Measurements from ENCODE around the gene TMEM151B. TPM values are rescaled to one million over a fixed set of nuclear protein-coding genes. Genes with fewer than 3 reads are reported as not detected.

Gene TMEM151B
- total and polyA plus RNA-seq, 2 of the 13 experiments (the other 11 are each of a cell fraction or from before 2014, with no cell fraction given): not detected

- TF ChIP-seq GMEB1 (CRISPR knock-in tag; IDR thresholded peaks at IDR 0.05; ENCODE audit: borderline replicate concordance) (no peak), ZNF367 (CRISPR knock-in tag; IDR thresholded peaks at IDR 0.05; ENCODE audit: borderline replicate concordance) (no peak), PBX2 (CRISPR knock-in tag; IDR thresholded peaks at IDR 0.05) (0 out of 2 replicates have a peak, but pooled peaks have one; percentile 28), ZNF564 (CRISPR knock-in tag; IDR thresholded peaks at IDR 0.05) (no peak), MEIS2 (CRISPR knock-in tag; IDR thresholded peaks at IDR 0.05) (no peak), ZSCAN22 (CRISPR knock-in tag; IDR thresholded peaks at IDR 0.05) (no peak), MEIS1 (CRISPR knock-in tag; IDR thresholded peaks at IDR 0.05; ENCODE audit: borderline replicate concordance) (0 out of 2 replicates have a peak, but pooled peaks have one; percentile 74), ZNF124 (CRISPR knock-in tag; IDR thresholded peaks at IDR 0.05) (0 out of 2 replicates have a peak, but pooled peaks have one; percentile 49), ZNF333 (CRISPR knock-in tag; IDR thresholded peaks at IDR 0.05; ENCODE audit: borderline replicate concordance) (no peak), ZNF350 (CRISPR knock-in tag; IDR thresholded peaks at IDR 0.05; ENCODE audit: borderline replicate concordance, low read depth) (peak; percentile 74), ZNF629 (CRISPR knock-in tag; conservative IDR thresholded peaks at IDR 0.05) (no peak), ZBTB8A (CRISPR knock-in tag; IDR thresholded peaks at IDR 0.05; ENCODE audit: borderline replicate concordance, low read depth) (no peak), SSRP1 (CRISPR knock-in tag; IDR thresholded peaks at IDR 0.05) (peak; percentile 80; the same call in 1 of the 2 replicates), TOPORS (CRISPR knock-in tag; IDR thresholded peaks at IDR 0.05) (no peak), ZNF335 (CRISPR knock-in tag; IDR thresholded peaks at IDR 0.05) (peak; percentile 72; the same call in 1 of the 2 replicates), RFX1 (IDR thresholded peaks at IDR 0.05) (no peak), HDAC2 (CRISPR knock-in tag; IDR thresholded peaks at IDR 0.05) (peak; percentile 62; the same call in 1 of the 2 replicates), PRDM4 (CRISPR knock-in tag; IDR thresholded peaks at IDR 0.05; ENCODE audit: borderline replicate concordance) (no peak), SALL1 (CRISPR knock-in tag; IDR thresholded peaks at IDR 0.05) (peak; percentile 56; the same call in 1 of the 2 replicates), BHLHE40 (IDR thresholded peaks at IDR 0.05; ENCODE audit: low read length) (peak; percentile 66)
- TF ChIP-seq, protein P1, sequence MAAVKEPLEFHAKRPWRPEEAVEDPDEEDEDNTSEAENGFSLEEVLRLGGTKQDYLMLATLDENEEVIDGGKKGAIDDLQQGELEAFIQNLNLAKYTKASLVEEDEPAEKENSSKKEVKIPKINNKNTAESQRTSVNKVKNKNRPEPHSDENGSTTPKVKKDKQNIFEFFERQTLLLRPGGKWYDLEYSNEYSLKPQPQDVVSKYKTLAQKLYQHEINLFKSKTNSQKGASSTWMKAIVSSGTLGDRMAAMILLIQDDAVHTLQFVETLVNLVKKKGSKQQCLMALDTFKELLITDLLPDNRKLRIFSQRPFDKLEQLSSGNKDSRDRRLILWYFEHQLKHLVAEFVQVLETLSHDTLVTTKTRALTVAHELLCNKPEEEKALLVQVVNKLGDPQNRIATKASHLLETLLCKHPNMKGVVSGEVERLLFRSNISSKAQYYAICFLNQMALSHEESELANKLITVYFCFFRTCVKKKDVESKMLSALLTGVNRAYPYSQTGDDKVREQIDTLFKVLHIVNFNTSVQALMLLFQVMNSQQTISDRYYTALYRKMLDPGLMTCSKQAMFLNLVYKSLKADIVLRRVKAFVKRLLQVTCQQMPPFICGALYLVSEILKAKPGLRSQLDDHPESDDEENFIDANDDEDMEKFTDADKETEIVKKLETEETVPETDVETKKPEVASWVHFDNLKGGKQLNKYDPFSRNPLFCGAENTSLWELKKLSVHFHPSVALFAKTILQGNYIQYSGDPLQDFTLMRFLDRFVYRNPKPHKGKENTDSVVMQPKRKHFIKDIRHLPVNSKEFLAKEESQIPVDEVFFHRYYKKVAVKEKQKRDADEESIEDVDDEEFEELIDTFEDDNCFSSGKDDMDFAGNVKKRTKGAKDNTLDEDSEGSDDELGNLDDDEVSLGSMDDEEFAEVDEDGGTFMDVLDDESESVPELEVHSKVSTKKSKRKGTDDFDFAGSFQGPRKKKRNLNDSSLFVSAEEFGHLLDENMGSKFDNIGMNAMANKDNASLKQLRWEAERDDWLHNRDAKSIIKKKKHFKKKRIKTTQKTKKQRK (IDR thresholded peaks at IDR 0.05; ENCODE audit: low read length): no peak
These were observed 48.8 kb upstream of the TMEM151B start (continued) for GRCh38 chr6:44221291-44221960.

All from HepG2 (cell line).